SHP77 (cell line): ENCODE measurements around the gene OPCML.

Experiments
- DNase-seq, 2 experiments: peaks; one replicate each; lab custom pipeline; 2025; lab: John Stamatoyannopoulos, UW

OPCML gene

DNA sequence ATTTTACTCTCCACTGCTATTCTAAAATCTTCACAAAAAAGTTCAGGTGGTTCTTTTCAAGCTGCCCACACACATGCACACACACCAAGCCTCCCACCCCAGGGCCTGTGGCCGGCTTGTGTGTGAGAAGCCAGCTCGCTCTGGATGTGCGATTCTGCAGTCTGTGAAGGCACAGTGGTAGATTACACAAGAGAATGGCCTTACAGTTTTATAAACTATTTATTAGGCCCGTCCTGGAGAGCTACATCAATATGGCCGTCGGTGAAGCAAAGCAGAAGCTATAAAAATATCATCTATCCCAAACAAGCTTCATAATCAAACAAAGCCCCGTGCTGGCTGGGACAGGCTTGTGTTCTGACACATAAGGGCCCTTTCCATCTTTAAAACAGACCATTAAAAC, 240.5 kb downstream of the OPCML start:
- no peak for DNase-seq

DNA sequence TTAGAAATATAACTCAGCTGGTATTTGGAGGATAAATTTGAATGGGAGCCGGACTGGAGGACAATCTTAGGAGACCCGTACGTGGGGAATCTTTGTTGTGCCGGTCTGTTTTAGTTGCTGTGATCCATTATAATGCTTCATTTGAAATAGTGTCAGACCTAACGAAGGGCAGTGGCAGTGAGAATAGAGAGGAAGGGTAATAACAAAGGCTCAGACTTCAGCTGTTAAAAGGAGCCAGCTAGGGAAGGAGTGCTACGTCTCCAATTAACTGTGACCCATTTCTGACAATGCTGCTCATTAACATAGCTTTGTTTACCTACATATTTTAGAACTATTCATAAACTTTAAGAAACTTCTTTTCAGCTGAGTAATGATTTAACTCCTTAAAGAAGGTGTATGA, 246.9 kb downstream of the OPCML start:
- DNase-seq = no peak

DNA sequence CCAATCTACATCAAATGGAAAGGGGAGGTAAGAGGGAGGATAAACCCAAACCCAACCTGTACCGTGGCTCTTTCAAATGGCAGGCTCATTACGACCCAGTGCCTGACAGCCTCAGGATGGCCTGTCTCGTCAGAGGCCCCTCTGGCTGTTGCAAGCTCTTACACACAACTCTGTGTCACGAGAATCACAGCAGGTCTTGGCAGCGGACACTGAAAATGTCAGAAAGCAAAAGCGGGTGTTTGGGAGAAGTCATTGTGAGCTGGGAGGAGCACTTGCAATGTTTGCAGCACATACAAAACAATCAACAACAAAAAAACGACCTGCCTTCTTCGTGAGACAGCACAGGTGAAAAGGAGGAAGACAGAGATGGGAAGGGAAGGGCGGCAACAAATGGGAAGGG, 248.1 kb downstream of the OPCML start:
- no peak for DNase-seq

- DNase-seq = no peak
Observed at GRCh38 chr11:133277886-133278285, 254.4 kb downstream of the OPCML start.

GRCh38 chr11:133271871-133272776, 260.2 kb downstream of the OPCML start:
- no peak for DNase-seq

GRCh38 chr11:133271206-133271605, 261.1 kb downstream of the OPCML start:
- DNase-seq = no peak

- DNase-seq = no peak
Observed at GRCh38 chr11:133269267-133269666, 263.0 kb downstream of the OPCML start.

- no peak for DNase-seq
Observed at GRCh38 chr11:133266986-133267385, 265.3 kb downstream of the OPCML start.

DNA sequence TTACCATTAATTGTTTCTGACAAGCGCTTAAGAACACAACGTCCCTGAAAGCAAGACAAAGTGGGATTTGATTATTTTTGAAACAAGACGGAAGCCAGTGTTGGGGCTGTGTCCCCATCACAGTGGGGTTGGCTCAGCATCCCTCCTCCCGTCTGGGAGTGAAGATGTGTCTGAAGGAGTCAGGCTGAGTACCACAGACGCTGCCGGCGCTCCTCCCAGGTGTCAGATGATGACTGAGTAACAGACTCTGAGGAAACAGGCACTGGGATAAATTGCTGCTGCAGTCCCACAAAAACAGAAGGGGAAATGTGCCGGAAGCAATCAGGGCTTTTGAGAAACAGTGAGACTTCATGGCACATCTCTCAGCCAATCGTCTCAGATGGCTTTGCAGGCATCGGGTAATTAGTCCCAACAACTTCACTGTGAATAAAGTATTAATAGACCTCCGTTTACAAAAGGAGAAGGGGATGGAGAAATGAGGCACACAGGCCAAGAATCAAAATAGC, 266.7 kb downstream of the OPCML start:
- DNase-seq = no peak

DNA sequence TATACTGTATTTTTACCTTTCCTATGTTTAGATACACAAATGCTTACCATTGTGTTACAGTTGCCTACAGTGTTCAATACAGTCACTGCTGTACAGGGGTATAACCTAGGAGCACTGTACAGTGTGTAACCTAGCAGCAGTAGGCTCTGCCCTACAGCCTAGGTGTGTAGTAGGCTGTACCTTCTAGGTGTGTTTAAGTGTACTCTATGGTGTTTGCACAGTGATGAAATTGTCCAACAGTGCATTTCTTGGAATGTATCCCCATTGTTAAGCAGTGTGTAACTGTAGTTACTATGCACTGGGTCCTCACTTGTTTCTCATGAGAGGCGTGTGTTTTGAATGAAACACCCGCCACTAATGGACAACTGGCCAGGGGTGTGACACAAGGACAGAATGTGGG, 269.0 kb downstream of the OPCML start:
- no peak for DNase-seq

- no peak for DNase-seq
Observed at GRCh38 chr11:133258751-133259150, 273.6 kb downstream of the OPCML start.

DNA sequence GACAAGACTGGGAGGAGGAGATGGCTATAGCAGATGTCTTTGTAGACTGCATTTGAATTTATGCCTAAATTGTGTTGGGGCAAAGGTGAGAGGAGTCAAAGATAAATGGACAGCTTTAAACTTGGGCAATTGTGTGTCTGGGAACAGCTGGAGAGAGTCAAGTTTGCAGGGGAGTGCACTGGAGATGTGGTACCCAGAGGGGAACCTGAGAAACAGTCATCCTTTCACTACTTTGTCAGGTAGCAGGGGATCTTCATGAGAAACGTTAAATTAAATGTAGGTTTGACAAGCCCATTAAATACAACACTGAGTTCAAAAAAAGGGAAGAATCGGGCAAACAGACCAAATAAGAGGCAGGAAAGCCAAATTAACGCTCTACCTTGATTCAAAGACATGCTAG, 277.7 kb downstream of the OPCML start:
- DNase-seq = no peak

- DNase-seq = no peak
Observed at GRCh38 chr11:133253570-133253969, 278.7 kb downstream of the OPCML start.

GRCh38 chr11:133251841-133252240, 280.5 kb downstream of the OPCML start:
- DNase-seq = no peak

- no peak for DNase-seq
Observed at GRCh38 chr11:133249530-133249929, 282.8 kb downstream of the OPCML start.

DNA sequence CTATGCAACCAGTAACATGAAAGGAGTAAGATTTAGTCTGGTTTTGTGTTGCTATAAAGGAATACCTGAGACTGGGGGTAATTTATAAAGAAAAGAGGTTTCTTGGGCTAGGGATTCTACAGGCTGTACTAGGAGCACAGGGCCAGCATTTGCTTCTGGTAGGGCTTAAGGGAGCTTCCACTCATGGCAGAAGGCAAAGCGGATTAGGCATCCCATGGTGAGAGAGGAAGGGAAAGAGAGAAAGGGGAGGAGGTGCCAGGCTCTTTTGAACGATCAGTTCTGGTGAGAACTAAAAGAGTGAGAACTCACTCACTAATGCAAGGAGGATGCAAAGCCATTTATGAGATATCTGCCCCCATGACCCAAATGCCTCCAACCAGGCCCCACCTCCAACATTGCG, 283.2 kb downstream of the OPCML start:
- no peak for DNase-seq

- no peak for DNase-seq
Observed at GRCh38 chr11:133243832-133244231, 288.5 kb downstream of the OPCML start.

- no peak for DNase-seq
Observed at GRCh38 chr11:133240908-133241655, 291.2 kb downstream of the OPCML start.

DNA sequence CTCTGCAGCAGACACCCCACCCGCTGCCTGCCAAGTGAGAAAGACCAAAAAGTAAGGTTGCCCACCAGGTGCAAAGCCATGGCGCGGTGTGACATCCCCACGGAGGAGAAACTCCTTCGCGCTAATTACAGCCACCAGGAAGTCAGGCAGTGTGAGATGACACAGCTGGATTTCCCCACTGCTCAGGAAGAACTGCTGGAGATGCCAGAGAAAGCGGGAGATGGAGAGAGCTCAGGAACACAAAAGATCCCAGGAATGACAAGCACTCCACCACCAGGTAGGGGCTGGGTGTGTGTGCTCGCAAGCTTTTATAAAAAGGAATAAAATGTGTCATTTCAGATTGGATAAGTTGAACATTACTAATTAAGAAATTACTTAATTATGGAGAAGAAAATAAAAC, 292.7 kb downstream of the OPCML start:
- DNase-seq = no peak

DNA sequence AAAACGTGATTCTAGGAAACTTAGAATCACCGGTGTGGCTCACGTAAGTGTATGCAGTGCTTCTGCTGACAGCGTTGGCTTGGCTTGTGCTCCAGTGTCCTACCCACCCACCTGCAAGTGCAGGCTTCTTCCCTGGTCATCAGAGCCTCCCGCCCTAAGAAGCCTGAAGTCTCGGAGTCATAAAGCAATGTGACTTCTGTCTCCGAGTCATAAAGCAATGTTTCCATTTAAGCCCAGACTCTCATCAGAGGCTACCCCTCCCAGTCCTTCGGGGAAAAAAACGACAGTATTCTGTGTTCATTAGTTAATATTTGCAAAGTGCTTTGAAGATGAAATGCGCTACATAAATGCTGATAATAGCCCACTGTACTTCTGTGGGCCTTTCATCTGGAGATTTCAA, 293.8 kb downstream of the OPCML start:
- no peak for DNase-seq

- DNase-seq = no peak
Observed at GRCh38 chr11:133238027-133238426, 294.3 kb downstream of the OPCML start.

- no peak for DNase-seq
Observed at GRCh38 chr11:133235381-133235780, 296.9 kb downstream of the OPCML start.

DNA sequence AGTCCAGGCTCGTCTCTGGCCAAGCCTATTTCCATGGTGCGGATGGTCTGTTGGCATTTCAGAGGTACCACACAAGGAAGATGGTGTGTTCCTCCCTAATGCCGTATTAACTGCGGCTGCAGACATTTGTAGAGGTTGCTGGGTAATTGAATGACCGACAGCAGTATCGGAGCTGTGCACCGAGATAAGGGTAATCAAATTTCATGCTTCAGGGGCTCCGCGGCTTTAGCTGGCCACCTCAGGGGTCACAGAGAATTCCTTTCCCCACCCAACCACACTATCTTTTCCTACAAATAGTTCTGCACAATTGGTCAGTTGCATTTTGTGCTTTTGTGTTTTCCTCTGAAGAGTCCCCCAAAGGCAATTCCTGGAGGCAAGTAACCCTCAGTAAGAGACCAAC, 297.4 kb downstream of the OPCML start:
- DNase-seq = no peak
